B cell (primary cell): Measurements from ENCODE around the gene FDX1.

ENCODE experiments used
- EZH2 ChIP-seq: IDR thresholded peaks from 2 replicates; pipeline ENCODE4 v1.6.1; 2012; ENCODE audit warnings: borderline replicate concordance, low read depth, mild to moderate bottlenecking, moderate library complexity, low read length; ENCODE audit not compliant: insufficient read depth, poor library complexity, severe bottlenecking
- TF ChIP-seq, protein P1 (sequence below): fragments of 200-600 bp; IDR thresholded peaks from one replicate; pipeline ENCODE4 v1.8.0; 2022; ENCODE audit warnings: antibody characterized with exemption, mild to moderate bottlenecking

DNA sequence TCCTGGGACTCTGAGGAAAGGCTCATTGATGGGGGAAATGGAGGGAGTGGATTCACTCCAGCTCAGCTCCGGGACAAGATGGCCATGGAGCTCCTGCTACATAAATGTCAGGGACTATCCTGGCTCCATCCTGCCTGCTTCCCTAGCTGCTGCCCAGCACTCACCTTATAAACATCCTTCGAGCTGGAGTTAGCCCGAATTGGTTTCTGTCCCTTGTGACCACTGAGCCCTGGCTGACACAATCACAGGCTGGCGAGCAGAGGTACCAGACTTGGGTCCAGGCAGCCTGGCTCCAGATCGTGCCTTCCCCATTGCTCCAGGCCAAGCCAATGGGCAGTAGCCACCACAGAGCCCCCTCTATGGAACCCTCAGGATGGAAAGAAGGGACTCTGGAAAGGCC, 77.6 kb downstream of the FDX1 start:
- TF ChIP-seq, protein P1, sequence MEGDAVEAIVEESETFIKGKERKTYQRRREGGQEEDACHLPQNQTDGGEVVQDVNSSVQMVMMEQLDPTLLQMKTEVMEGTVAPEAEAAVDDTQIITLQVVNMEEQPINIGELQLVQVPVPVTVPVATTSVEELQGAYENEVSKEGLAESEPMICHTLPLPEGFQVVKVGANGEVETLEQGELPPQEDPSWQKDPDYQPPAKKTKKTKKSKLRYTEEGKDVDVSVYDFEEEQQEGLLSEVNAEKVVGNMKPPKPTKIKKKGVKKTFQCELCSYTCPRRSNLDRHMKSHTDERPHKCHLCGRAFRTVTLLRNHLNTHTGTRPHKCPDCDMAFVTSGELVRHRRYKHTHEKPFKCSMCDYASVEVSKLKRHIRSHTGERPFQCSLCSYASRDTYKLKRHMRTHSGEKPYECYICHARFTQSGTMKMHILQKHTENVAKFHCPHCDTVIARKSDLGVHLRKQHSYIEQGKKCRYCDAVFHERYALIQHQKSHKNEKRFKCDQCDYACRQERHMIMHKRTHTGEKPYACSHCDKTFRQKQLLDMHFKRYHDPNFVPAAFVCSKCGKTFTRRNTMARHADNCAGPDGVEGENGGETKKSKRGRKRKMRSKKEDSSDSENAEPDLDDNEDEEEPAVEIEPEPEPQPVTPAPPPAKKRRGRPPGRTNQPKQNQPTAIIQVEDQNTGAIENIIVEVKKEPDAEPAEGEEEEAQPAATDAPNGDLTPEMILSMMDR = no peak
- TF ChIP-seq EZH2 = no peak
